Measurements from ENCODE around the gene PAIP2.

PAIP2 gene

DNA sequence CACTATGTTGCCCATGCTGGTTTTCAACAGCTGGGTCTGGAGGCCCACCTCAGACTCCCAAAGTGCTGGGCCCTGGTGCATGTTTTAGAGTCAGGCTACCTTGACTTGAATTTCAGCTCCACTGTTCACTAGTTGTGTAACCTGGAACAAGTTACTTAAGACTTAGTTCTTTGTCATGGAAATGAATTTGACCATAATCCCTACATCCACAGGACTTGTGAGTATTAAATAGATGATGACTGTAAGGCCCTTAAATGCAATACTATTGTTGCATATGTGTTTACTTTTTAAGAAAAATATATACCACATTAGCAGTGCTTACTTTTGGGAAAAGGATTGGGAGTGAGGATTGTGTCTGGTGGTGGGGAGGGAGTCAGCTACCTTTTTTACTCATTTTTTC lies 16.4 kb downstream of the PAIP2 start:
- Histone ChIP-seq H3K4me3 (no peak overlapping the region), H3K27me3 (no peaks in the 10 kb centered on the region), H3K9ac (no peak overlapping the region), H3K4me1 (peaks cover 33% of the 10 kb centered on the region), H3K27ac (no peak overlapping the region), H3K4me2 (no peak overlapping the region), H3K36me3 (peaks cover 95% of the 10 kb centered on the region), H3K9me3 (peaks cover 5% of the 10 kb centered on the region; the same call in 1 of the 2 replicates), H4K20me1 (peaks cover 100% of the 10 kb centered on the region)
- TF ChIP-seq Cebpa-rat (IDR thresholded peaks at IDR 0.05) = no peak

DNA sequence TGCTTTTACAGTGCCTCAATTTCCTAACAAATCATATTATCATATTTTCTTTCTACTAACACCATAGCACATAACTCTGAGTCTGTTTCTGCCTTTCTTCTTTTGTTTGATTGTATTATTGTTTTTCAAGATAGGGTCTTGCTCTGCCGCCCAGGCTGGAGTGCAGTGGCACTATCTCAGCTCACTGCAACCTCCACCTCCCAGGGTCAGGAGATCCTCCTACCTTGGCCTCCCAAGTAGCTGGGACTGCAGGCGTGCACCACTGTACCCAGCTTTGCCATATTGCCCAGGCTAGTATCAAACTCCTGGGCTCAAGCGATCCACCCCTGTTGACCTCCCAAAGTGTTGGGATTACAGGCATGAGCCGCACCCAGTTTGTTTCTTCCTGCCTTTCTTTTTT lies 18.7 kb downstream of the PAIP2 start:
- Histone ChIP-seq H3K9ac (no peak overlapping the region), H4K20me1 (peaks cover 99% of the 10 kb centered on the region), H3K4me2 (no peak overlapping the region), H3K27me3 (no peaks in the 10 kb centered on the region), H3K4me3 (no peak overlapping the region), H3K9me3 (0 out of 2 replicates have a peak, but pooled peaks cover 5% of the 10 kb centered on the region), H3K36me3 (peaks cover 99% of the 10 kb centered on the region), H3K4me1 (peaks cover 14% of the 10 kb centered on the region; the same call in 1 of the 2 replicates), H3K27ac (no peak overlapping the region)
- no peak for TF ChIP-seq Cebpa-rat (IDR thresholded peaks at IDR 0.05)

DNA sequence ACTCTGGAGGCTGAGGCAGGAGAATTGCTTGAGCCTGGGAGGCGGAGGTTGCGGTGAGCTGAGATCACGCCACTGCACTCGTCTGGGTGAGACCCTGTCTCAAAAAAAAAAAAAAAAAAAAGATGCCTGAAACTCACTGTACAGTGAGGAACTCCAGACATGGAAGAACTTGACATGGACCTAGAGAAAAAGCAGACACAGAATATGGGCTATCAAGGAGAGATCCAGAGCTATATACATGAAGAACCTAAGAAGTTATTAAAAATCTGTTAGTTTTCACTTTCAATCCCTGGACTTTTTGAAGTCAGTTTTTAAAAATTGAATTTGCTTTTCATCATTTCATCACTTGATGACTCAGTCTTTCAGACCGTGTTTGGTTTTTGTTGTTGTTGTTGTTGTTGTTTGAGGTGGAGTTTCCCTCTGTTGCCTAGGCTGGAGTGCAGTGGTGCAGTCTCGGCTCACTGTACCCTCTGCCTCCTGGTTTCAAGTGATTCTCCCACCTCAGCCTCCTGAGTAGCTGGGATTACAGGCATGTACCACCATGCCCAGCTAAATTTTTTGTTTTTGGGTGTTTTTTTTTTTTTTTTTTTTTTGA lies 20.3 kb downstream of the PAIP2 start:
- H4K20me1 ChIP-seq = peaks cover 99% of the 10 kb centered on the region
- no peak for TF ChIP-seq Cebpa-rat (IDR thresholded peaks at IDR 0.05)
- H3K4me2 ChIP-seq = no peak overlapping the region

GRCh38 chr5:139363937-139364336 lies 22.3 kb downstream of the PAIP2 start:
- TF ChIP-seq Cebpa-rat (IDR thresholded peaks at IDR 0.05) = no peak
- Histone ChIP-seq H3K9me3 (no peaks in the 10 kb centered on the region), H3K4me3 (no peak overlapping the region), H3K36me3 (peaks cover 99% of the 10 kb centered on the region), H4K20me1 (peaks cover 99% of the 10 kb centered on the region), H3K4me1 (peaks cover 8% of the 10 kb centered on the region), H3K27ac (no peak overlapping the region), H3K4me2 (no peak overlapping the region), H3K27me3 (no peaks in the 10 kb centered on the region), H3K9ac (no peak overlapping the region)

More for the DNA sequence above, 20.3 kb downstream of the PAIP2 start:
- Histone ChIP-seq H3K27me3 (no peaks in the 10 kb centered on the region), H3K4me3 (no peak overlapping the region), H3K9me3 (0 out of 2 replicates have a peak, but pooled peaks cover 5% of the 10 kb centered on the region), H3K27ac (no peak overlapping the region), H3K36me3 (peaks cover 99% of the 10 kb centered on the region), H3K9ac (no peak overlapping the region), H3K4me1 (peaks cover 7% of the 10 kb centered on the region)

DNA sequence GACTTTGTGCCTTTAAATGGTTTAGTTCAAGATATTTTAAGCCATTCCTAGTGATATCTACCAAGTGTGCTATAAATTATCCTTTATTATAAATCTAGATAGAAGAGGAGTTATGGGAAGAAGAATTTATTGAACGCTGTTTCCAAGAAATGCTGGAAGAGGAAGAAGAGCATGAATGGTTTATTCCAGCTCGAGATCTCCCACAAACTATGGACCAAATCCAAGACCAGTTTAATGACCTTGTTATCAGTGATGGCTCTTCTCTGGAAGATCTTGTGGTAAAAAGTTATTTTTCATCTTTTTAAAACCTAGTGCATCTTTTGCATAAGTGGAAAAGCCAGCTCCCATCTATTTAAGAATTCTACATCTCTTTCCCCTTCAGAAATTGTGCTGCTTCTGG lies 22.8 kb downstream of the PAIP2 start:
- H3K36me3 ChIP-seq = peaks cover 99% of the 10 kb centered on the region
- H3K27me3 ChIP-seq = no peaks in the 10 kb centered on the region
- no peak for TF ChIP-seq Cebpa-rat (IDR thresholded peaks at IDR 0.05)
- no peak overlapping the region for H3K27ac ChIP-seq
- peaks cover 97% of the 10 kb centered on the region for H4K20me1 ChIP-seq
- H3K9ac ChIP-seq = no peak overlapping the region
- H3K9me3 ChIP-seq = no peaks in the 10 kb centered on the region
- no peak overlapping the region for H3K4me3 ChIP-seq
- no peak overlapping the region for H3K4me2 ChIP-seq
- H3K4me1 ChIP-seq = peaks cover 8% of the 10 kb centered on the region

DNA sequence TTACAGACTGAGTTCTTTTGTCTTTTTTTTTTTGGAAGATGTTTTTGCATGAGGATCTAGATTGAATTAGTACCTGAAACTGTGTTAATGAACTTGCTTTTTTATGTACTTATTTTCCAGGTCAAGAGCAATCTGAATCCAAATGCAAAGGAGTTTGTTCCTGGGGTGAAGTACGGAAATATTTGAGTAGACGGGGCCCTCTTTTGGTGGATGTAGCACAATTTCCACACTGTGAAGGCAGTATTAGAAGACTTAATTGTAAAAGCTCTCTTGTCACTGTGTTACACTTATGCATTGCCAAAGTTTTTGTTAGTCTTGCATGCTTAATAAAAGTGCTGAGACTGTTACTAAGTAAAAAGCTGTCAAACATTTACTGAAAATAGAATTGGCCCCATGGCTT lies 27.0 kb downstream of the PAIP2 start:
- Histone ChIP-seq H3K4me2 (no peak overlapping the region), H3K9me3 (no peaks in the 10 kb centered on the region), H3K27me3 (no peaks in the 10 kb centered on the region), H3K36me3 (peaks cover 100% of the 10 kb centered on the region), H4K20me1 (peaks cover 62% of the 10 kb centered on the region), H3K27ac (no peak overlapping the region), H3K4me1 (peaks cover 26% of the 10 kb centered on the region), H3K4me3 (no peak overlapping the region), H3K9ac (no peak overlapping the region)
- TF ChIP-seq Cebpa-rat (IDR thresholded peaks at IDR 0.05) = no peak

GRCh38 chr5:139369181-139369580 lies 27.5 kb downstream of the PAIP2 start:
- Histone ChIP-seq H3K9me3 (no peaks in the 10 kb centered on the region), H3K36me3 (peaks cover 100% of the 10 kb centered on the region), H3K4me1 (peaks cover 26% of the 10 kb centered on the region), H3K4me2 (no peak overlapping the region), H3K4me3 (no peak overlapping the region), H3K27ac (no peak overlapping the region), H3K27me3 (no peaks in the 10 kb centered on the region), H3K9ac (no peak overlapping the region), H4K20me1 (peaks cover 57% of the 10 kb centered on the region)
- TF ChIP-seq Cebpa-rat (IDR thresholded peaks at IDR 0.05) = no peak

GRCh38 chr5:139371482-139372435 lies 30.1 kb downstream of the PAIP2 start:
- no peak overlapping the region for H3K4me2 ChIP-seq
- no peak overlapping the region for H3K9ac ChIP-seq
- peaks cover 96% of the 10 kb centered on the region for H3K36me3 ChIP-seq
- H3K4me3 ChIP-seq = no peak overlapping the region
- no peak for TF ChIP-seq Cebpa-rat (IDR thresholded peaks at IDR 0.05)
- H3K9me3 ChIP-seq = no peaks in the 10 kb centered on the region
- peaks cover 23% of the 10 kb centered on the region for H3K4me1 ChIP-seq
- peaks cover 32% of the 10 kb centered on the region for H4K20me1 ChIP-seq
- H3K27me3 ChIP-seq = no peaks in the 10 kb centered on the region
- no peak overlapping the region for H3K27ac ChIP-seq

DNA sequence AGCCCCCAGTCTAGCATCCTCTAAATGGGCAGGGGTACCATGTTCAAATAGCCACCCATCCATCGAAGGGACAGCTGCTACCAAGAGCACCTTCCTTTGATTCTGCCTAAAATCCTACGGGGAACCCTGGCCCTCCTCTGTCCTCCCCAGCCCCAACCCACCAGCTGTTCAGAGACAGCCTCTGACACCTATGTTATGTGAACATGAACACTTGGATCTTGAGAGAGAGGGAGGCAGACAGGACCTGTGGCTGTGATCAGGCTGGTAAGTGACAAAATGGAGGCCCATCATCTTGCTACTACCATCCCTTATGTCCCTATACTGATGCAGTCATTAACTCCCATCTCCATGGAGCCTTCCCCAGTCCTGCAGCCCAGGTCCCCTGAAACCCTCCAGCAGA lies 33.3 kb downstream of the PAIP2 start:
- Histone ChIP-seq H3K4me2 (no peak overlapping the region), H4K20me1 (peaks cover 7% of the 10 kb centered on the region; the same call in 1 of the 2 replicates), H3K9me3 (no peaks in the 10 kb centered on the region), H3K27ac (no peak overlapping the region), H3K27me3 (no peaks in the 10 kb centered on the region), H3K36me3 (peaks cover 93% of the 10 kb centered on the region), H3K4me3 (no peak overlapping the region), H3K4me1 (peaks cover 24% of the 10 kb centered on the region), H3K9ac (no peak overlapping the region)
- TF ChIP-seq Cebpa-rat (IDR thresholded peaks at IDR 0.05) = no peak

DNA sequence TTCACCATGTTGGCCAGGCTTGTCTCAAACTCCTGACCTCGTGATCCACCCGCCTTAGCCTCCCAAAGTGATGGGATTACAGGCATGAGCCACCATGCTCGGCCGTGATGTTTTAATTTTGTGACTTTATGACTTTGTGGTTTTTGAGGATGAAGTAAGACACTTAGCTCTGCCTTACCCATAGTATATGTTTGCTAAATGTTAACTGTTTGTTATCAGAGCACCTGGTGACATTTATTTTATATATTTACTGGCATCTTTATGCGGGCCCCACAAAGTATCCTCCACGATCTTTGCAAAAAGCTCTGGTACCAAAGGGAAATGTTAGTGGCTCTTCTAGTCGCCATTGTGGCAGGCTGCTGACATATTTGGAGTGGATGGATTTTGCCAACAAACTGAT lies 34.7 kb downstream of the PAIP2 start:
- no peak overlapping the region for H3K27ac ChIP-seq
- no peaks in the 10 kb centered on the region for H3K9me3 ChIP-seq
- H3K4me2 ChIP-seq = no peak overlapping the region
- no peak for TF ChIP-seq Cebpa-rat (IDR thresholded peaks at IDR 0.05)
- peaks cover 25% of the 10 kb centered on the region for H3K4me1 ChIP-seq
- H3K9ac ChIP-seq = no peak overlapping the region
- H3K36me3 ChIP-seq = peaks cover 83% of the 10 kb centered on the region
- no peak overlapping the region for H3K4me3 ChIP-seq
- H4K20me1 ChIP-seq = peaks cover under 1% of the 10 kb centered on the region; the same call in 1 of the 2 replicates
- no peaks in the 10 kb centered on the region for H3K27me3 ChIP-seq

Measured in BLaER1 (cell line).